ENCODE data around the gene DPM1.

DNA sequence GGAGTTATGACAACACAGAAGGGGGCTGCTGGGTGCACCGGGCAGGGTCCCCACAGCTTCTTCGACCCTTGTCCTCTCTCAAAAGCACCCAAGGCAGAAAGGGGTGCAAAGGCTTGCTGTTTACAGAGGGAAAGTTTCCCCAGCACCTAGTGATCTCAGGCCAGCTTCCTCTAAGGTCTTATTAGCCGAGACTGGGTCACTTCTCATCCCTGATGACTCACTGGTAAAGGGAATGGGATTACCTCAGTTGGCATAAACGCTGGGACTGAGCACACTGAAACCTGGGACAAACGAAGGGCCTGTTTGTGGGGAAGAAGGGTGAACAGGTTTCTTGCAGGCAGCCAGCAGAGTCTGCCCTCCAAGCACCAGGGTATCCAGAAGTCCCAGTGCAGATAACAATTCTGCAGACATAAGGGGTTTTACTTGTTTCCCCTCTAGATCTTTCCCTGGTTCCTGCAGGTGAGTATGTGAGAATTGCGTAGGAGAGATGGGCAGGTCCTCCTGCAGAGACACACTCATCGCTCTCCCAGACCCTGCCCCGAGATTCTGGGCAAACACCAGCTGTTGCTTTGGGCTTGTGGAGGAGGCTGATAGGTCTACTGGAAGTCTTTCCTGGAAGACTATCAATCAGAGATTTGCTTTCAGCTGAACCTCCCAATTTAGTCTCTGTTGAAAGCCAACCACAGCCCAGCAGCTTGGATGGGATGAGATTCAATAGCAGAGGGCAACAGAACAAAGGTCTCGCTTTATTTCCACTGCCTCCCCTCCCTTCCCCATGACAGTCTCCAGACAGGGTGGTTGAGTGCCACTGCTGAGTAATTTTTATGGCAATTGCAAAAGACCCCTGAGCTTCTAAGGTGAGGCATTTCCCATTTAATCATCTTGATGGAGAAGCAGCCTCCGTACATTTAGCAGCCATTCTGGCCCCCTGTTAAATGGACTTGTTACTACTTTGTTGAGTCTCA is 38.9 kb upstream of the DPM1 start:
- TF ChIP-seq, protein P1, sequence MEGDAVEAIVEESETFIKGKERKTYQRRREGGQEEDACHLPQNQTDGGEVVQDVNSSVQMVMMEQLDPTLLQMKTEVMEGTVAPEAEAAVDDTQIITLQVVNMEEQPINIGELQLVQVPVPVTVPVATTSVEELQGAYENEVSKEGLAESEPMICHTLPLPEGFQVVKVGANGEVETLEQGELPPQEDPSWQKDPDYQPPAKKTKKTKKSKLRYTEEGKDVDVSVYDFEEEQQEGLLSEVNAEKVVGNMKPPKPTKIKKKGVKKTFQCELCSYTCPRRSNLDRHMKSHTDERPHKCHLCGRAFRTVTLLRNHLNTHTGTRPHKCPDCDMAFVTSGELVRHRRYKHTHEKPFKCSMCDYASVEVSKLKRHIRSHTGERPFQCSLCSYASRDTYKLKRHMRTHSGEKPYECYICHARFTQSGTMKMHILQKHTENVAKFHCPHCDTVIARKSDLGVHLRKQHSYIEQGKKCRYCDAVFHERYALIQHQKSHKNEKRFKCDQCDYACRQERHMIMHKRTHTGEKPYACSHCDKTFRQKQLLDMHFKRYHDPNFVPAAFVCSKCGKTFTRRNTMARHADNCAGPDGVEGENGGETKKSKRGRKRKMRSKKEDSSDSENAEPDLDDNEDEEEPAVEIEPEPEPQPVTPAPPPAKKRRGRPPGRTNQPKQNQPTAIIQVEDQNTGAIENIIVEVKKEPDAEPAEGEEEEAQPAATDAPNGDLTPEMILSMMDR (IDR thresholded peaks at IDR 0.05; ENCODE audit: low read depth, low read length, poor library complexity, severe bottlenecking), result no peak
- no peak for TF ChIP-seq EZH2phosphoT487 (IDR thresholded peaks at IDR 0.05; ENCODE audit: borderline replicate concordance, low read length)
